Effector memory CD4-positive, alpha-beta T cell (primary cell): ENCODE results near the gene ODF2L.
A peak's percentile ranks its signal among the peaks of the same experiment; 100 is the strongest.

Source experiments
- DNase-seq, 3 donors: peaks; one replicate each; pipeline ENCODE4 v3.0.0-alpha.2; 2020
- H3K27ac ChIP-seq: 2 replicates; pipeline ENCODE4 v1.7.0; 2013; ENCODE audit warnings: mild to moderate bottlenecking, low read length, moderate library complexity; ENCODE audit not compliant: insufficient read depth, poor library complexity, severe bottlenecking
- H3K27me3 ChIP-seq: replicated peaks from 2 replicates; pipeline ENCODE4 v1.7.0; 2013; ENCODE audit warnings: mild to moderate bottlenecking, low read length; ENCODE audit not compliant: insufficient read depth, control insufficient read depth, poor library complexity, severe bottlenecking
- H3K36me3 ChIP-seq: 2 replicates; pipeline ENCODE4 v1.7.0; 2013; ENCODE audit warnings: mild to moderate bottlenecking, low read length, moderate library complexity; ENCODE audit not compliant: control insufficient read depth, insufficient read depth
- H3K4me1 ChIP-seq: 2 replicates; pipeline ENCODE4 v1.7.0; 2013; ENCODE audit warnings: low read length, mild to moderate bottlenecking; ENCODE audit not compliant: control insufficient read depth, insufficient read depth, poor library complexity, severe bottlenecking
- H3K4me3 ChIP-seq: 2 replicates; pipeline ENCODE4 v1.7.0; 2013; ENCODE audit warnings: low read length, low read depth, mild to moderate bottlenecking; ENCODE audit not compliant: insufficient read depth, poor library complexity, severe bottlenecking
- H3K9me3 ChIP-seq: 2 replicates; pipeline ENCODE4 v1.7.0; 2013; ENCODE audit warnings: mild to moderate bottlenecking, low read length, moderate library complexity; ENCODE audit not compliant: control insufficient read depth
- total RNA-seq, 3 donors: gene quantifications; one replicate each; lab custom pipeline; 2026; lab: John Stamatoyannopoulos, UW

Gene ODF2L, protein sequence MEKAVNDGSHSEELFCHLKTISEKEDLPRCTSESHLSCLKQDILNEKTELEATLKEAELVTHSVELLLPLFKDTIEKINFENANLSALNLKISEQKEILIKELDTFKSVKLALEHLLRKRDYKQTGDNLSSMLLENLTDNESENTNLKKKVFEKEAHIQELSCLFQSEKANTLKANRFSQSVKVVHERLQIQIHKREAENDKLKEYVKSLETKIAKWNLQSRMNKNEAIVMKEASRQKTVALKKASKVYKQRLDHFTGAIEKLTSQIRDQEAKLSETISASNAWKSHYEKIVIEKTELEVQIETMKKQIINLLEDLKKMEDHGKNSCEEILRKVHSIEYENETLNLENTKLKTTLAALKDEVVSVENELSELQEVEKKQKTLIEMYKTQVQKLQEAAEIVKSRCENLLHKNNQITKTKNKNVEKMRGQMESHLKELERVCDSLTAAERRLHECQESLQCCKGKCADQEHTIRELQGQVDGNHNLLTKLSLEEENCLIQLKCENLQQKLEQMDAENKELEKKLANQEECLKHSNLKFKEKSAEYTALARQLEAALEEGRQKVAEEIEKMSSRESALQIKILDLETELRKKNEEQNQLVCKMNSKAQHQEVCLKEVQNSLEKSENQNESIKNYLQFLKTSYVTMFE
- total RNA-seq = 101 to 149 (median 127) reads per million in 3 donors

DNA sequence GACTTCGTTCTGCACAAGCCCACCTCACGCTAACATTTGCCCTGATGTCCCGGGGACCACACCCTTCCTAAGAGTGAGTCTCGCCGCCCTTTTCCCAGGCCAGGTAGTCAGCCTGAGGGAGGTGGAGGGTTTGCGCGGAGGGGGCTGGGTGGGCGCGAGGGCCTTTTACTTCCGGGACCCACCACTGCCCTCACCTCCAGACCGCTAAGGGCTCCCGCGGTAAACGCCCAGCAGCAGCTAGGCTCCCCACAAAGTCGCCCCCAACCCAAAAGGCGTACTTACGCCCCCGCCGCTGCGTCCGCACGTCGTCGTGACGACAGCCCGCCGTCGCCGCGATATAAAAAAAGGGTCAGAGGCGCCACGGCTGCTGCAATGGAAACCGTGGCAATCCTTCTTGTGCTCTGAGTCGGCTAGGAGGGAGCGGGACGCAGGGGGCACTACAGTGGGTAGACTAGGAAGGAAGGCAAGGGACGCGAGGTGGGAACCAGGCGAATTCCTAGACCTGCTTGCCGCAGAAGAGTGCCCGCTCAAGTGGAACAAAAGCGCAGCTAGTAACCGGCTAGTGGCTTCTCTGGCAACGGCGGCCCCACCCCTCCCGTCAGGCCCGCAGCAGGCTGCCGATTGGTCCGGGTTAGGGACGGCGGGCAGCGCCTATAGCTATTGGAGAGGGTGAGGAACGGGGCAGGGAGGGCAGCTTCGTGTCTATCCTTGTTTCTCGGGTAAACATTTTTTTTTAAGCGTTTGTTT, at the start of gene ODF2L:
ODF2L (minus strand) TSS at position 573 of the 747 bp plus-strand sequence. CDS start 9,296 bp downstream, outside the sequence.
- DNase-seq = peak; percentile 79 to 86 (median 83)
- Histone ChIP-seq H3K4me3 (peak within 1 kb of the TSS; percentile 80), H3K36me3 (no peaks in the 10 kb centered on the region), H3K4me1 (peaks cover 27% of the 10 kb centered on the region), H3K27me3 (no peaks in the 10 kb centered on the region), H3K27ac (peak within 1 kb of the TSS; percentile 78), H3K9me3 (no peaks in the 10 kb centered on the region)

DNA sequence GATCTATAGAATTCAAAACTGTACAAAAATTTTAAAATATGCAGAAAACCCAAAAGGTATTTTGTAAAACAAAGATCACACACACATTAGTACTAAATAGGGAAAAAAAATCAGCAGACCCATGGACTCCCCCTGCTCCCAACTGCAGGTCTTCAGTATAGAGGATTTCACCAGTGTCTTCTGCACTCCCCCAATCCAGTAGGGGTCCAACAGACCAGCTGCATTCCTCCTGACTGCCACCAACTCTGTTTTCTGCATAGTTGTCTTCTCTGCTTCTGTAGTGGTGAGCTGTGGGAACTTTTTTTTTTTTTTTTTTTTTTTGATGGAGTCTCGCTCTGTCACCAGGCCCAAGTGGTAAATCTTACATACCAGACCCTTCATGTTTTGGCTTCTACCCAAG, 49.8 kb upstream of the ODF2L start:
- no peak overlapping the region for H3K4me3 ChIP-seq
- H3K36me3 ChIP-seq = no peaks in the 10 kb centered on the region
- DNase-seq = no peak
- no peaks in the 10 kb centered on the region for H3K27me3 ChIP-seq
- no peak overlapping the region for H3K27ac ChIP-seq
- H3K9me3 ChIP-seq = no peaks in the 10 kb centered on the region
- no peaks in the 10 kb centered on the region for H3K4me1 ChIP-seq

DNA sequence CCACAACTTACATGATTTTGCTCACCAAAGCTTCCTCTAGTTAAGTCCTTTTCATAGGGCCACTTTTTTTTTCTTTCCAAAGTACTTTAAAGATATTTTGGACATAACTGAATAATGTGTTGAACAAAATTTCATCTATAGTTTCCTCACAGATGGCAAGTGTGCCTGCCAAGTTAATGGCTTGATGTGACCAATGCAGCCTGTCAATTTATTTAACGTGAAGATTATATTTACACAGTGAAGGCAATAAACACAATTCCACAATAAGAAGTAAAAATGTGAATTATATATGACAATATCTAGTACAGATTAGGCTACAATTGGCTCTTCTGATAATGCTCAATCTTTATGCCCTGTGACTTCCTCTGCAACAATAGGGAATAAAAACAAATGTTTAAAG, 45.9 kb upstream of the ODF2L start:
- Histone ChIP-seq H3K9me3 (no peaks in the 10 kb centered on the region), H3K4me1 (no peaks in the 10 kb centered on the region), H3K4me3 (no peak overlapping the region), H3K27me3 (no peaks in the 10 kb centered on the region), H3K36me3 (no peaks in the 10 kb centered on the region), H3K27ac (no peak overlapping the region)
- DNase-seq = no peak

DNA sequence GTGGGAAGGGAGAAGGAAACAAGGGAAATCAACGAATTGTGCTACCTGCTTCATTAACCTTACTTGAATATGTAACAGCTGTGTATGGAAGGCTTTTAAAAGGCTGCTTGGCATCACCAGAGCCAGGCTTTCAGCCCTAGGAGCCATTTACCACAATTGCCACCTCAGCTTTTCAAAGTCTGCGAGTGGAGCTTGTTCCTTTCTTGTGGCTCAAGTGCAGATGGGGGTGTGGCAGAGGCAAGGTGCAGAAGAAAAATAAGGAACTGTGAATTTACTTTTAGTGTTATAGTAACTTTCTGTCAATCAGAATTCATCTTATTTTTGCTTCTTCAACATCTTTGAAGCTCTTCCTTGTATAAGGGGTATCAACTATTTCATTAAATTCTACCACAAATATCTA, 45.5 kb upstream of the ODF2L start:
- no peak for DNase-seq
- H3K9me3 ChIP-seq = no peaks in the 10 kb centered on the region
- no peaks in the 10 kb centered on the region for H3K36me3 ChIP-seq
- H3K27ac ChIP-seq = no peak overlapping the region
- no peaks in the 10 kb centered on the region for H3K27me3 ChIP-seq
- H3K4me3 ChIP-seq = no peak overlapping the region
- H3K4me1 ChIP-seq = no peaks in the 10 kb centered on the region

DNA sequence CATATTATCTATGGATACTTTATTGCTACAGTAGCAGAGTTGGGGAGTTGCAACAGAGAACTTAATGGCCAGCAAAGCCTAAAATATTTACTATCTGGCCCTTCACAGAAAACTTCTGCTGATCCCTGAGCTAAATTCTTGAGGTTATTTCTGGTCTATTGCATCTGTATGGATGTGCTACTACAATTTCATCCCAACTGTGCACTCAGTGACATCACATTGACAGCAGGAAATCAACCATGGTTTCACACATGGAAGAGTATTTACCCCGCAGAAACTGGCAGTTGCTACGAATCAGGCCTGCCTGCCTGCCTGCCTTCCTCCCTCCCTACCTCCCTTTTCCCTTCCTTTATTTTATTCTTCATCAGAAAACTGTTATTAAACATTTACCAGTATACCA, 39.9 kb upstream of the ODF2L start:
- Histone ChIP-seq H3K27ac (no peak overlapping the region), H3K27me3 (no peaks in the 10 kb centered on the region), H3K4me3 (no peak overlapping the region), H3K9me3 (no peaks in the 10 kb centered on the region), H3K36me3 (no peaks in the 10 kb centered on the region), H3K4me1 (no peaks in the 10 kb centered on the region)
- no peak for DNase-seq

DNA sequence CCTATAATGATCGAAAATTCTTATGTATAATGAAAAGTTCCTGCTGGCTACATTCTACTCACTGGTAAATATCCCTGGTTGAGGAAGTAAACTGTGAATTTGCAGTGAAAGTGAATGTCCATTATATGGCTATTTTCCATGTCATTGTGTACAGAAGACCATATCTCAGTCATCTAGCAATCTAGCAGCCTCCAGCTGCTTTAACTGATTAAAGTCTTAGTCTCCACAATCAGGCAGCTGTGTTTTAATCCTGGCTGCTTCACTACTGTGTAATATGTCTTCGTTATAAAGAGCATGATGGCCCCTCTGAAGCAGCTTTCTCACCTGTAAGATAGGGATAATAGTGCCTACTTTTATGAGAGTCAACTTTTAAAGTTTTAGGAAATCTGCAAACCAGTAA, 39.2 kb upstream of the ODF2L start:
- no peaks in the 10 kb centered on the region for H3K36me3 ChIP-seq
- DNase-seq = no peak

DNA sequence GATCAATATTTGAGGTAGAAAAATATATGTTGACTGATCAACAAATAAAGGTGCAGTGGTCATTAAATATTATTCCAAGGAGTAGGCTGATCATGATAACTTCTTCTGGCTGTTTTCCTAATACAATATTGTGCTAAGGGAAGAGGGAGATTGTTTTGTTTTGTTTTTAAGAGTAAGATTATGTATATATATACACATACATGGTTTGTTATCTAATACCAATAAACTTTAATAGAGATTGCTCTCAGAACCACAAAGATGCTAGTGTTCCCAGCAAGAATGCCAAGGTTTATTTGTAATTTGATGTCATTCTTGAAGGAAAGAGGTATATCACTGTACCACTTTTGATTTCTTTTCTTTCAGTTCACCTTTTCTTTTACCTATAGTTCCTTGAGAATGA, 37.9 kb upstream of the ODF2L start:
- no peak for DNase-seq
- Histone ChIP-seq H3K4me1 (no peaks in the 10 kb centered on the region), H3K36me3 (no peaks in the 10 kb centered on the region)

More for the DNA sequence above, 39.2 kb upstream of the ODF2L start:
- H3K27me3 ChIP-seq = no peaks in the 10 kb centered on the region
- no peak overlapping the region for H3K27ac ChIP-seq
- H3K4me1 ChIP-seq = no peaks in the 10 kb centered on the region
- H3K9me3 ChIP-seq = no peaks in the 10 kb centered on the region
- no peak overlapping the region for H3K4me3 ChIP-seq

DNA sequence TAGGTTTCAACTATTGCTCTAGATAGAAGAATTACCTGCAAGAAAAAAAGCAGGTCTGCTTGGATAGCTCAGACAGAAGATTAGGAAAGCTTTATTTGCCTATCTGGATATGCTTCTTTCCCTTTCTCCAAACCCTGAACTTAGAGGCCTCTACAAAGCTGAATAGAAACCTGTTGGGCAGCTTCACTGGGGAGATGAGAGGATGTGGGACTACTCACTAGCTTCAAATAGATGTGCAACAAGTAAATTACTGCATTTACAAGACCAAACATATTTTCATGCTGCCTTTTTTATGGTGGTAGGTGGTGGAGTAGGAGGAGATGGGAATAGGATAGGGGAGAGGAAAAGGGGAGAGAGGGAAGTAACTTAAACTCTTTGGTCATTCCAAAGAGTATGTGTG, 34.3 kb upstream of the ODF2L start:
- Histone ChIP-seq H3K27me3 (no peaks in the 10 kb centered on the region), H3K36me3 (no peaks in the 10 kb centered on the region), H3K4me3 (no peak overlapping the region), H3K27ac (no peak overlapping the region), H3K9me3 (no peaks in the 10 kb centered on the region), H3K4me1 (no peaks in the 10 kb centered on the region)
- no peak for DNase-seq

More for the DNA sequence above, 37.9 kb upstream of the ODF2L start:
- no peak overlapping the region for H3K4me3 ChIP-seq
- H3K9me3 ChIP-seq = no peaks in the 10 kb centered on the region
- H3K27ac ChIP-seq = no peak overlapping the region
- H3K27me3 ChIP-seq = no peaks in the 10 kb centered on the region

DNA sequence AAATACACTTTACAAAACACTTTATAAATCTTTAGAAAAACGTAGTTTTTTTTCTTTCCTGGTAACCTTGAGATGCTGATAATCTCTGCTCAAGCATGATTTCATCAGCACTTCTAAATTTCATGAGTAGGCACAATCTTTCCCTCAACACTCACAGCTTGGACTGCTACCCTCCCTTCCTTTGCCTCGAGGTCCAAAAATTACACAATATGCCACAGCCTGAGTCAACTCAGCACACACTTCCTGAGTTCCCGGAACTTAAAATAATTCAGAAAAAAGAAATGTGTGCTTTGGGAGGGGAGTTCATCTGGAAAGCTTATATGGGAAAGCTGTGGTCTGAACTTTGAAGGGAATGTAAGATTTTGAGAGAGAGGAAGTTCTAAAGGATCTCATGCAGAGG, 33.7 kb upstream of the ODF2L start:
- Histone ChIP-seq H3K27ac (no peak overlapping the region), H3K36me3 (no peaks in the 10 kb centered on the region), H3K4me1 (no peaks in the 10 kb centered on the region), H3K9me3 (no peaks in the 10 kb centered on the region), H3K4me3 (no peak overlapping the region), H3K27me3 (no peaks in the 10 kb centered on the region)
- DNase-seq = no peak
